Stimulated activated CD4-positive, alpha-beta T cell treated with anti-CD3 and anti-CD28 coated beads, Interleukin-4, amount 100 ng/mL, for 4 hours (primary cell): Measurements from ENCODE around the gene NKIRAS2.

ENCODE experiments used
- DNase-seq, 2 experiments: peaks; one replicate each; pipeline ENCODE4 v3.0.0-alpha.2; 2020

NKIRAS2 gene

GRCh38 chr17:42058063-42058462 is 38.2 kb downstream of the NKIRAS2 start:
- DNase-seq, result no peak

GRCh38 chr17:42059815-42060214 is 39.9 kb downstream of the NKIRAS2 start:
- DNase-seq, result no peak

GRCh38 chr17:42060231-42060630 is 40.3 kb downstream of the NKIRAS2 start:
- no peak for DNase-seq

GRCh38 chr17:42061646-42062487 is 42.0 kb downstream of the NKIRAS2 start:
- DNase-seq, result no peak

- DNase-seq, result no peak
Observed at GRCh38 chr17:42062681-42063080, 42.8 kb downstream of the NKIRAS2 start.

GRCh38 chr17:42065201-42065600 is 45.3 kb downstream of the NKIRAS2 start:
- no peak for DNase-seq

- DNase-seq, result peak; percentile 48 to 68
Observed at GRCh38 chr17:42067371-42068091, 47.6 kb downstream of the NKIRAS2 start.

- no peak for DNase-seq
Observed at GRCh38 chr17:42068979-42069378, 49.1 kb downstream of the NKIRAS2 start.

GRCh38 chr17:42071810-42072209 is 51.9 kb downstream of the NKIRAS2 start:
- no peak for DNase-seq

- no peak for DNase-seq
Observed at GRCh38 chr17:42072323-42073187, 52.7 kb downstream of the NKIRAS2 start.
